HG02610 (cell line): ENCODE data around the gene WWC2.
"Not testable (repeated sequence)": the region's sequence is repeated elsewhere in the genome, so short reads cannot be mapped to it uniquely, and the experiment has no call there.

Source experiments
- ATAC-seq: cut with Tn5 transposase; IDR thresholded peaks from one replicate; pipeline ENCODE4 v1.9.1; 2021; ENCODE audit warnings: mild to moderate bottlenecking, moderate library complexity; ENCODE audit not compliant: unreplicated experiment

Gene WWC2

DNA sequence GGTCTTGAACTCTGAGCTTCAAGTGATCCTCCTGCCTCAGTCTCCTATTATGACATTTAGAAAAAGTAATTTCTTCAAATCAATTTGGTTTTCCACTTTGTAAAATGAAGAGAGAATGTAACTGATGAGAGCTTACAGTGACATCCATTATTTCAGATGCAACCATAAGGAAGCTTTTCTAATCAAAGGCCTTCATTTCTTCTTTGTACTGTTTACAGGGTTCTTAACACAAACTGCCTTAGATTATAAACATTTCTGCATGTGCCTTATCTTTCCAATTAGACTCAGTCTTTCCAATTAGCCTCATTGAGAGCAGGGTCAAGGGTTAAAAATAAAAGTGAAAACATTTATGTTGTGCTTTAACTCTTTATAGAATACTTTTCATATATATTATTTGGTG lies 71.8 kb downstream of the WWC2 start:
- ATAC-seq: no peak

- ATAC-seq: no peak
Observed at GRCh38 chr4:183171484-183172267, 72.6 kb downstream of the WWC2 start.

GRCh38 chr4:183172881-183173280 lies 73.8 kb downstream of the WWC2 start:
- no peak for ATAC-seq

- ATAC-seq: no peak
Observed at GRCh38 chr4:183173580-183174526, 74.8 kb downstream of the WWC2 start.

GRCh38 chr4:183175631-183176232 lies 76.7 kb downstream of the WWC2 start:
- ATAC-seq: no peak

DNA sequence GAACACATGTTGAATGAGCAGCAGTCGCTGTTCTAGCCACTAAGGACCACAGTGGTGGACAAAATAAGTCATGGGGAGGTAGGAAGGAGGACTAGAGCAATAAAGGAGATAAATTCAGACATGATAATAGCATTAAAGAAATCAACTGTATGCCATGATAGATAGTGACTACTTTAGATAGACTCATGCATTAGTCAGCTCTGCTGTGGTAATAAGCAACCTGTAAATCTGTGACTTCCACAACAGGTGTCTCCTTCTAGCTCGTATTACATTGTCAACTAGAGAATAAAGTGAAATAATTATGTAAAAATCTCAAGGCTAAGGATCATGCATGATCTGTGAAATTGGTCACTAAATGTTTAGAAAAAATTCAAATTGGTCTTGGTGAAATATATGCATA lies 77.9 kb downstream of the WWC2 start:
- ATAC-seq: no peak

- no peak for ATAC-seq
Observed at GRCh38 chr4:183178201-183178600, 79.1 kb downstream of the WWC2 start.

GRCh38 chr4:183180096-183180495 lies 81.0 kb downstream of the WWC2 start:
- no peak for ATAC-seq

DNA sequence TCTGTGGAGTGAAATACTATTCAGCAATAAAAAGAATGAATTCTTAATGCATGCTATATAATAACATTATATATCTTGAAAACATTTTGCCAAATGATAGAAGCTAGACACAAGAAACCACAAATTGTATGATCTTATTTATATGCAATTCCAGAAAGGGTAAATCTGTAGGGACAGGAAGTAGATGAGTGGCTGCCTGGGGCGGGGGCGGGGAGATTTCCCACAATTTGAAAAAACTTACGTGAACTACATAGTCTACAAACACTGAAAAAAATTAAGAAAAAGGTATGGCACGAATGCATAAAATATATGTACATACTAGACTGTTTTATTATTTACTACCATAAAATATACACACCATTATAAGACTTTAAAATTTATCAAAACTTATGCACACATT lies 81.6 kb downstream of the WWC2 start:
- no peak for ATAC-seq

GRCh38 chr4:183181081-183181480 lies 82.0 kb downstream of the WWC2 start:
- ATAC-seq: no peak

DNA sequence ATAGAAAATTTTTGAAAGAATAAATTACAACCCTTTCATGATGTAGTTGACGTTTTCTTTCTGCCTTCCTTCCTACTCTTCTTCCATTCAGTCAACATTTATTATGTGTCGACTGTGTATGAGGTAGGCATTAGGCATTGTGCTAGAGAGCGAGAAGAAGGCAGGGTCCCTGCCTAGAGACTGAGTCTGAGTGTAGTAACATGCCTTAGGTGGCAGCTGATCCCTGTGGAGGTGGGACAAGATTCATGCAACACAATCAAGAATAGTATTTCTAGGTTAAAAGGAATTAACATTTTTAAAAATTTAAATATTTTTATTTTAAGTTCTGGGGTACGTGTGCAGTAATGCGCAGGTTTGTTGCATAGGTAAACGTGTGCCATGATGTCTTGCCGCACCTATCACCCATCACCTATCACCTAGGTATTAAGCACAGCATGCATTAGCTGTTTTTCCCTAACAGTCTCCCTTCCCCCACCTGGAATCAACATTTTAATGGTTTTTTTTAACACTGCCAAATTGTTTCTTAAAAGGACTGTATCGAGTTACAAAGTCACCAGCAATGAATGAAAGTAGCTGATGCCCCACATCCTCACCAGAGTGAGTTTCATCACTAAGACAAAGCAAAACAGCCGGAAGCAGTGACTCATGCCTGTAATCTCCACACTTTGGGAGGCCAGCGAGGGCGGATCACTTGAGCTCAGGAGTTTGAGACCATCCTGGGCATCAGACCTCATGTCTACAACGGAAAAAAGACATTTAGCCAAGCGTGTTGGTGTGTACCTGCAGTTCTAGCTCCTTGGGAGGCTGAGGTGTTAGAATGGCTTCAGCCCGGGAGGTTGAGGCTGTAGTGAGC lies 84.0 kb downstream of the WWC2 start:
- ATAC-seq: no peak

DNA sequence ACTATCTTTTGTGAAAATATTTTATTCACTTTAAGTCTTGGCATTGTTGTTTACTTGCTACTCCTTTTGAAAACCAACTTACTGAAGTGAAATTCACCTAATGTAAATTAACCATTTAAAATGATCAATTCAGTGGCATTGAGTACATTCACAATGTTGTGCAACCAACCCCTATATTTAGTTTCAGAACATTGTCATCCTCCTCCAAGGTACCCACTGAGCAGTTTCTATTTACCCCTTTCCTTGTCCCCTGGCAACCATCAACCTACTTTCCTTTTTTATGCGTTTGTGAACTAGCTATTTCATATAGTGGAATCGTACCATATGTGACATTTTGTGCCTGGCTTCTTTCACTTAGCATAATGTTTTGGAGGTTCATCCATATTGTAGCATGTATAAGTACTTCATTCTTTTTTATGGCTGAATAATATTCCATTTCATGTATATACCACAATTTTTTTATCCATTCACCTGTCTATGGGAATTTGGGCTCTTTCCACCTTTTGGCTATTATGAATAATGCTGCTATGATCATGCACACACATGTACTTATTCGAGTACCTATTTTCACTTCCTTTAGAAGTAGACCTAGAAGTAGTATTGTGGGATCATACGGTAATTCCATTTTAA lies 85.0 kb downstream of the WWC2 start:
- ATAC-seq: no peak

DNA sequence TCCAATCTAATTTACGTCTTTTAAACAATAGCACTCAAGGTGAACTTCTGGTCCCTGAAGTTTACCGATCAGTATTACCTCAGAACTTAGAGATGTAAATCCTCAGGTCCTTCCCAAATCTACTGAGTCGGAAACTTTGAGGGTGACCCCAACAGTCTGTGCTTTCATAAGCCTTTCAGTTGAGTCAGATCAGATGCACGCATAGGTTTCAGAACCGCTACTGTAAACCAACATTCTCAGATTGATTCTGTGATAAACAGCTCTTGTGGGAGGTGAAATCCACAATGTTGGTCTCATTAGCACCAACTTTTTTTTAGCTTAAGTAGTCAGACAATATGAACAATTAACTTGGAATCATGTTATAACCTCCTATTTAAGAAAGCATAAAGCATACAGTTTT lies 86.0 kb downstream of the WWC2 start:
- ATAC-seq: peak; percentile 68

DNA sequence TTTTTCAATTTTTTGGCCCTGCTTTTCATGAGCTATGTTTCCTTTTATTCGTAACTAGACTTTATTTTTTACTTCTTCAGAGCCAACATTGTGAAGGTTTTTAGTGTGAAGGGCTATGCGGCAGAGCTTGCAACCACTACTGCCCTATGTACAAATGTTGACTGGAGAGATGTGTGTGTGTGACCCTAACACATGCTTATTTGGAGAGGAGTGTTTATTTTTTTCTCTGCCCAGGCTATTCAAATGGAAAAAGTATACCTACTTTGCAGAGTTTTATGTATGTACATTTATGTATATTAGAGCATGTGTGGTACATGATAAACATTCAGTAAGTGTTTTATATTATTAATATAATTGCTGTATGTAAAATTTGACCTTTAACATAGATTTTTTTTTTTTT lies 86.5 kb downstream of the WWC2 start:
- no peak for ATAC-seq

DNA sequence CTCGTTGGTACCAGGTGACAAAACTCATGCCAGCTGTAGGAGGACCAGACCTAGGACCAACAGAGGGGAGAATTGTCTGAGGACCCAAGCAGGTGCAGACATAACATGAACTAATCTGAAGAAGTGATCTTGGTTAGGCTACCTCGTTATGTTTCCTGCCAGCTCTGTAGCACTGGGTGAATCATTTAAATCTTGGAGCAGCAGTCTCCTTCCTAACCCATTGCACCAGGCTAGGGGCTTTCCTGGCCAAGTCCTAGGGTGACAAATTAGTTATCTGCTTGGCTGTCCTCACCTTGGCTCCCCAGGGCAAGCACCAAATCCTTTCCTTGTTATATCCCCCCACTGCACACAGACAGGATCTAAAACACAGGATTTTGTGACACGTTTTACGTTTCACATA lies 87.8 kb downstream of the WWC2 start:
- ATAC-seq: no peak

- ATAC-seq: no peak
Observed at GRCh38 chr4:183190900-183191527, 92.0 kb downstream of the WWC2 start.

- ATAC-seq: no peak
Observed at GRCh38 chr4:183191630-183192029, 92.6 kb downstream of the WWC2 start.

DNA sequence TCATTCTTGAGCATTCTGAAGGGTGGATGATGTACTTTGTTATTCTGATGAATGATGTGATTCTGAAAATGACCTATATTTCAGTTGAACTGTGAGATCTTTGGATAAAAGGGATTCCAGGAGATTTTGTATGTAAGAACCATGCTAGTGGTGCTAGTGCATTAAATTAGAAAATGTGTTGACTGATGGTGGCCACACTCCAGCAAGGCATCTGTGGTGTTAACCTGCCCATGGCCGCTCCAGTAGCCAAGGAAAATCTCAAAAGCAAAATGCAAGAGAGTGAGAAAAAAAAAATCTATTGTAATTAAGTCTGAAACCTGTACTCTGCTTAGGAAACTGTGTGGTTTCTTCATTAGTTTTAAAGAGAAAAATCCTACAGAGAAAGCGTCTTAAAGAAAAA lies 93.5 kb downstream of the WWC2 start:
- ATAC-seq: no peak

DNA sequence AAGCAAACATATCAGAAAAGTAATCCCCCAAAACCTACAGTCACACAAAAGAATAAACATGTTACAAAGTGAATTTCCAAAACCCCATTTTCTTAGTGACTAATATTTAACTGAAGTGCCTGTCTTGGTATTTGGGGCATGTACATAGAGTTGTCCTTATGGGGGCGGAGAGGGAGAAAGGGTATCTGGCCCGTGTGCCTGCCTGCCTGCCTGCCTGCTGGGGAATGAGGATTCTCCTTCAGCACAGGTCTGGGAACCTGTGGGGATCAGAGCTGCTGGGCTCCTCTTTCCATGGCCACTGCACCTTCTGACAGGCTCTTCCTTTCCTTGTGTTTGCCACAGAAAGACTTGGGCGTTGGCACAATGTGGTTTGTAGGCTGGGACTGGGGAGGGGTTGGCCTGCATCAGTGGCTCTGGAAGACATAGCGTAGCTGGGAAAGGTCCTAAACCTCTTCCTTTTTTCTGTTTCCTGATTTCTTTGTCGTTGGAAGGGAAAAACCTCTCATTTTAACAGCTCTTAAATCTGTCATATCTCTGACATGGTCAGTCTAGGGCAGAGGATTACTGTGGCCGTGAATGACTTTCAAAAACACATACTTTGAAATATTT lies 94.8 kb downstream of the WWC2 start:
- ATAC-seq: not testable (repeated sequence)
